GM23248 (cell line): ENCODE results near the gene NPFFR1.
"Not testable (repeated sequence)": the region's sequence is repeated elsewhere in the genome, so short reads cannot be mapped to it uniquely, and the experiment has no call there.

Source experiments
- EZH2 ChIP-seq: fragments of 200-600 bp; sonication (generic); IDR thresholded peaks from 2 replicates; pipeline ENCODE4 v1.6.1; 2018; ENCODE audit warnings: antibody characterized with exemption, mild to moderate bottlenecking; ENCODE audit not compliant: insufficient read depth, poor library complexity, severe bottlenecking
- EZH2phosphoT487 ChIP-seq: fragments of 200-600 bp; sonication (generic); IDR thresholded peaks from 2 replicates; pipeline ENCODE4 v1.6.1; 2018; ENCODE audit warnings: antibody characterized with exemption, moderate library complexity, mild to moderate bottlenecking, low read depth; ENCODE audit not compliant: insufficient read depth

GRCh38 chr10:70222811-70223447 is 60.9 kb downstream of the NPFFR1 start:
- not testable (repeated sequence) for TF ChIP-seq EZH2, EZH2phosphoT487
